GM19099 (cell line): Measurements from ENCODE around the gene CCDC121.

Source experiments
- POLR2A ChIP-seq: IDR thresholded peaks from 3 replicates; pipeline ENCODE4 v1.6.1; 2011; ENCODE audit warnings: low read depth; ENCODE audit not compliant: insufficient read length; ENCODE audit errors: extremely low read depth

Gene CCDC121

DNA sequence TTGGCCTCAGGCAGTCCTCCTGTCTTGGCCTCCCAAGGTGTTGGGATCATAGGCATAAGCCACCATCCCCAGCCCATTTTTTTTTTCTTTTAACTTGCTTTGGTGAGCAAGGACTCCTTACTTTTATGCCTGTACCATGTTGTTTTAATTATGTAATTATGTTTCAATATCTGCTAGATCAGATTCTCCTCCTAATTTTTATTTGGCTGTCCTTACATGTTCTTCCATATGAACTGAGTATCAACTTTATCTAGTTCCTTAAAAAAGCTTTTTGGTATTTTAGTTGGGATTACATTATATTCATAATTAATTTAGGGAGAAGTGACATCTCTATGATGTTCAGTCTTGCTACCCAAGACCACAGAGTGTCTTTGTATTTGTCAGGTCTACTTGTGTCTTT is 16.4 kb upstream of the CCDC121 start:
- TF ChIP-seq POLR2A: no peak

DNA sequence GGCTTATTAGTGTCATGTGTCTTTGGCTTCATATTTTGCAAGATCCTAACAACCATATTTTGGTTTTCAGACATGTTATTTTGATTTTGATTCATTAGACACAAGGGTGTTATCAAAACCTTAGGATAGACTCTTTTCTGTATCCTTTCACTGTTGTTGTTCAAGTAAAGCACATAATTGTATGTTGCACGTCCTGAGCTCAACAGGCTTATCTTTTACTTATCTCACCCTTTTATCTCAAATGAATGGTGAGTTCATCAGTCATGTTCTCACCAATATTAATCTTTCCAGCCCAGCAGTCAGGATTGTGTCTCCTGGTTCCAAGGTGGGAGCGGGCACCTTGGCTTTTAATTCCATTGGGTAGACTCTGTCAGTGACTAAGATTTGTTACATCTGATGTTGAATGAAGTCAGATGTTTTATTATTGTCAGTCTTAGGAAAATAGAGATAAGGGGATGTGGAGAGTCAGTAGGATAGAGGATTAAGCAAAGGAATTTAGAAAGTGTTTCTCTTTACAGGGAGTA is 12.0 kb upstream of the CCDC121 start:
- no peak for TF ChIP-seq POLR2A

- no peak for TF ChIP-seq POLR2A
Observed at GRCh38 chr2:27638709-27639108, 9.9 kb upstream of the CCDC121 start.

GRCh38 chr2:27638037-27638637 is 9.3 kb upstream of the CCDC121 start:
- TF ChIP-seq POLR2A: no peak

DNA sequence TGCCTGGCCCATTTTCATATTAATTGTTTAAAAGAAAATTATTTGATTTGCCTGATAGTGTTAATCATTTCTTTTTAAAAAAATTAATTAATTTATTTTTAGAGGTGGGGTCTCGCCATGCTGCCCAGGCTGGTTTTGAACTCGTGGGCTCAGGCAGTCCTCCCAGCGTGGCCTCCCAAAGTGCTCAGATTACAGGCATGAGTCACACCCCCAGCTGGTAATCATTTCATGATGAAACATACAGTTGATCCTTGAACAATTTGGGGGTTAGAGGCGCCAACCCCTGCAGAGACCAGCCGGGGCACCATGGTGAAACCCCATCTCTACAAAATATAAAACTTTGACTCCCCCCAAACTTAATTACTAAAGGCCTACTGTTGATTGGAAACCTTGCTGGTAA is 8.0 kb upstream of the CCDC121 start:
- TF ChIP-seq POLR2A: no peak

- TF ChIP-seq POLR2A: no peak
Observed at GRCh38 chr2:27634291-27634690, 5.5 kb upstream of the CCDC121 start.

- TF ChIP-seq POLR2A: no peak
Observed at GRCh38 chr2:27627963-27628766, 647 bp downstream of the CCDC121 start.

DNA sequence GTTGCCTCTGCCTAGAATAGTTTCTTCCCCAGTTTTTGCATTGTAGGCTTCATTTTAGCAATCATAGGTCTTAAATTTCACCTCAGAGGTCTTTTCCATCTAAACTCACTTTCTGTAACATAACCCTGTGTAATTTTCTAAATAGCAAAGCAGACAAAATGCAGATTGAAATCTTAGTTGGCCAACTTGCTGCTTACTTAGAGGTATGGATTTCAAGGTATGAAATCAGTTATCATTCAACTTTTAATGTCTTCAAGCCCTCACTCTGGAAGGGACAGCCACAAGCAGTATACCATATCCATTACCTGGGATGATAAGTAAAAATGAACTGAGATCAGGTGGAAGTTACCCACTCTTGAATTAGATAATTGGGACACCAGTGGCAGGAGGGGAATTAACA is 3.9 kb downstream of the CCDC121 start:
- TF ChIP-seq POLR2A: no peak

DNA sequence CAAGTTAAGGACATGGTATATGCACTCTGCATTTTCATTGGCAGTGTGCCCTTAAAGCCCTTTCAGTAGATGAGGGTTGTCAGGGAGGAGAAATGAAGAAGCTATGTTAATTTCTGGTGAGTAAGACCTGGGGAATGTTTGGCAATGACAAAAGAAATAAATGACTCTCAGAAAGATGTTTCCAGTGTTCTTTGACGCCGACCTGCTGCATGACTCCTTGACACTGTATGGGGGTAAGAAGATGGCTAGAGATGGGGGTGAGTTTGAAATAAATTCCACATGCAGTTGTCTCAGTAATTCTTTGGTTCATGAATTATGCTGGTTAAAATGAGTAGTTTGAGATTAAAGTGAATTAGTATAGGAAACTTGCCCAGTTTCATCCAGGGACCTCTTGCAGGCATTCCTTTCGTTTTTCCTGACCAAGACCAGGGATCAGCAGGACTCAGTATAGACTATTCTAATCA is 5.9 kb downstream of the CCDC121 start:
- no peak for TF ChIP-seq POLR2A

GRCh38 chr2:27621524-27621923 is 7.3 kb downstream of the CCDC121 start:
- TF ChIP-seq POLR2A: no peak

DNA sequence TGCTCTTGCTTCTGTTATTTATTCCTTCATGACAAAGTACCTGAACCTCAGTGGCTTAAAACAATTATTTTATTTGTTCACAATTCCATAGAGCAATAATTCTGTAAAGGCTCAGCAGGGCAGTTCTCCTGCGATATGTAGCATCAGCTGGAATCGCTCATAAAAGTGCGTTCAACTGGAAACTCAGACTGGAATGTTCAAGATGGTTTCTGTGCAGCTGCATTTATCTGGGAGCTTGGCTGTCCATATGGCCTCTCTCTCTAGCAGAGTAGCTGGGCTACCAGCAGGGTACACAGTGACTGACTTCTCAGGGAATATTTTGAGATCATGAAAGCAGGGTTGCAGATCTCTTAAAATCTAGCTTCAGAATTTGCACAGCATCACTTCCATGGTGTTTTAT is 13.5 kb downstream of the CCDC121 start:
- no peak for TF ChIP-seq POLR2A

- no peak for TF ChIP-seq POLR2A
Observed at GRCh38 chr2:27613985-27614384, 14.8 kb downstream of the CCDC121 start.

DNA sequence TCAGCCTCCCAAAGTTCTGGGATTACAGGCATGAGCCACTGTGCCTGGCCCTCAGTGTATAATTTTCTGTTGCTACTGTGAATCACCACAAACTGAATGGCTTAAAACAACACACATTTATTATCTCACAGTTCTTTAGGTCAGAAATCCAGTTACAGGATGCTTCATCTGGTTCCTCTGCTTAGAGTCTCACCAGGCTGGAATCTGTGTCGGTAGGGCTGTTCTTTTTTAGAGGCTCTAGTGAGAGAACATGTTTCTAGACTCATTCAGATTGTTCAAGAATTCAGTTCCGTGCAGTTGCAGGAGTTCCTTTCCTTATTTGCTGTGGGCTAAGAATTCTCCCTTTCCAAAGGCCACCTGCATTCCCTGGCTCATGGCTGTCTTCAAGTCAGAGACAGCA is 22.2 kb downstream of the CCDC121 start:
- no peak for TF ChIP-seq POLR2A

GRCh38 chr2:27596627-27597026 is 32.2 kb downstream of the CCDC121 start:
- no peak for TF ChIP-seq POLR2A

DNA sequence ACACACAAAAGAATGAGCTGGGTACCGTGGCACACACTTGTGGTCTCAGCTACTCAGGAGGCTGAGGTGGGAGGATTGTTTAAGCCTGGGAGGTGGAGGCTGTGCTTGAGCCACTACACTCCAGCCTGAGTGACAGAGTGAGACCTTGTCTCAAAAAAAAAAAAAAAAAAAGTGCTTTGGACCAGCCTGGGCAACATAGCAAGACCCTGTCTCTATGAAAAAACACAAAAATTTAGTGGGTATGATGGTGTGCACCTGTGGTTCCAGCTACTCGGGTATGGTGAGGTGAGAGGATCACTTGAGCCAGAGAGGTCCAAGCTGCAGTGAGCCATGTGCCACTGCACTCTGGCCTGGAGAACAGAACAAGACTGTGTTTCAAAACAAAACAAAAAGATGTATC is 35.6 kb downstream of the CCDC121 start:
- no peak for TF ChIP-seq POLR2A

DNA sequence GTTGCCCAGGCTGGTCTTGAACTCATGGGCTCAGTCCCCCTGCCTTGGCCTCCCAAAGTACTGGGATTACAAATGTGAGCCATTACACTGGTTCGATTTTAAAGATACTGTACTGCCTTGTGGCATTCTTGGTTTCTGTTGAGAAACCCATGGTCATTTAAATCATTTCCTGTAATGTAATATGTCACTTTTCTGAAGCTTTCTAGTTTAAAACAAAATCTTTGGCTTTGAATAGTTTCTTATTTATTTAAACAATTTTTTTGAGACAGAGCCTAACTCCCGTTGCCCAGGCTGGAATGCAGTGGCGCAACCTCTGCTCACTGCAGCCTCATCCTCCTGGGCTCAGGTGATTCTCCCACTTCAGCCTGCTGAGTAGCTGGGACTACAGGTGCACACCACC is 37.1 kb downstream of the CCDC121 start:
- no peak for TF ChIP-seq POLR2A

DNA sequence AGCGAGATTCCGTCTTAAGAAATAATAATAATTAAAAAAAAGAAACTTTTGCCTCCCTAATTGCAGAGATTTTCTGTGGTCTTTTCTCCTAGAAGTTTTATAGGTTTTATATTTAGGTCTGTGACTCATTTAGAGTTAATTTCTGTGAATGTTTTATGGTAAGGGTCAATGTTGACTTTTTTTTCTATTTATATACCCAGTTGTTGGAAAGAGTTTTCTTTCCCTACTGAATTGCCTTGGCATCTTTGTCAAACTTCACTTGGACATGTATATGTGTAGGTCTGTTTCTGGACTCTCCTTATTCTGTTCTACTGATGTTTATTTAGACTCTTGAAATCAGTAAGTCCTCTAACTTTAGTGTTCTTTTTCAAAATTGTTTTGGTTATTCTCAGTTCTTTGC is 40.5 kb downstream of the CCDC121 start:
- TF ChIP-seq POLR2A: no peak

DNA sequence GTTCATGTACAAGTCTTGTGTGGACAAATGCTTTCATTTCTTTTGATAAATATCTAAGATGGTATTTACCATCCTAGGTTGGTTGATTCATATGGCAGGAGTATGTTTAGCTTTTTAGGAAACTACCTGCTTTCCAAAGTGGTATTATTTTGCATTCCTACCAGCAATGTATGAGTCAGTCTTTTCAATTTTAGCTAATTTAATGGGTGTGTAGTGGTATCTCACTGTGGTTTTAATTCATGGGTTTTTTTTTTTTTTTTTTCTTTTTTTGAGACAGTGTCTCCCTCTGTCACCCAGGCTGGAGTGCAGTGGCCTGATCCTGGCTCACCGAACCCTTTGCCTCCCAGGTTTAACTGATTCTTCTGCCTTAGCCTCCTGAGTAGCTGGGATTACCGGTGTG is 41.8 kb downstream of the CCDC121 start:
- TF ChIP-seq POLR2A: no peak
